ENCODE data around the gene CDK18. TPM values are rescaled to one million over a fixed set of nuclear protein-coding genes. Genes with fewer than 3 reads are reported as not detected.

CDK18 gene
- total and polyA plus RNA-seq, 10 of the 15 experiments (the other 5 are each of a cell fraction or from before 2014, with no cell fraction given): 0.13 to 4.4 (median 0.52) TPM; not detected in 2

DNA sequence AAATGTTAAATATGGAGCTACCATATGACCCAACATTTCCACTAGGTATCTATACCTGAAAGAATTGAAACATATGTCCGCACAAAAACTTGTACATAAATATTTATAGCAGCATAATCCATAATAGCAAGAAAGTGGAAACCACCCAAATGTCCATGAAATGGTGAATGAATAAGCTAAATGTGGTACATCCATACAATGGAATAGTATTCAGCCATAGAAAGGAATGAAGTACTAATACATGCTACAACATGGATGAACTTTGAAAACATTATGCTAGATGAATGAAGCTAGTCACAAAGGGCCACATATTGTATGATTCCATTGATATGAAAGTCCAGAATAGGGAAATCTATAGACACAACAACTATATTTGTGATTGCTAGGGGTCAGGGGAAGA is 28.6 kb upstream of the CDK18 start:
- TF ChIP-seq MXI1 (IDR thresholded peaks at IDR 0.05; ENCODE audit: low read depth, low read length) (no peak), EP300 (IDR thresholded peaks at IDR 0.05; ENCODE audit: borderline replicate concordance in 1 of 2, control insufficient read depth in 1 of 2, low read depth in 2 of 2, low read length in 2 of 2) (no peak), NFYA (IDR thresholded peaks at IDR 0.05; ENCODE audit: borderline replicate concordance, low read depth, low read length) (no peak), SREBF1 (IDR thresholded peaks at IDR 0.05; ENCODE audit: low read length) (no peak), POU2F2 (IDR thresholded peaks at IDR 0.05; ENCODE audit: borderline replicate concordance, low read depth, low read length) (no peak), POLR2A (IDR thresholded peaks at IDR 0.05; ENCODE audit: low read depth, low read length) (no peak), BCL11A (IDR thresholded peaks at IDR 0.05; ENCODE audit: low read depth, low read length) (no peak), USF2 (IDR thresholded peaks at IDR 0.05; ENCODE audit: borderline replicate concordance, low read depth, low read length) (no peak), ELK1 (IDR thresholded peaks at IDR 0.05; ENCODE audit: low read depth, low read length) (no peak), SREBF2 (IDR thresholded peaks at IDR 0.05; ENCODE audit: low read length) (no peak), DPF2 (IDR thresholded peaks at IDR 0.05) (no peak), RFX5 (IDR thresholded peaks at IDR 0.05; ENCODE audit: low read depth, low read length) (no peak), BMI1 (IDR thresholded peaks at IDR 0.05; ENCODE audit: borderline replicate concordance) (no peak)
- TF ChIP-seq, protein P1, sequence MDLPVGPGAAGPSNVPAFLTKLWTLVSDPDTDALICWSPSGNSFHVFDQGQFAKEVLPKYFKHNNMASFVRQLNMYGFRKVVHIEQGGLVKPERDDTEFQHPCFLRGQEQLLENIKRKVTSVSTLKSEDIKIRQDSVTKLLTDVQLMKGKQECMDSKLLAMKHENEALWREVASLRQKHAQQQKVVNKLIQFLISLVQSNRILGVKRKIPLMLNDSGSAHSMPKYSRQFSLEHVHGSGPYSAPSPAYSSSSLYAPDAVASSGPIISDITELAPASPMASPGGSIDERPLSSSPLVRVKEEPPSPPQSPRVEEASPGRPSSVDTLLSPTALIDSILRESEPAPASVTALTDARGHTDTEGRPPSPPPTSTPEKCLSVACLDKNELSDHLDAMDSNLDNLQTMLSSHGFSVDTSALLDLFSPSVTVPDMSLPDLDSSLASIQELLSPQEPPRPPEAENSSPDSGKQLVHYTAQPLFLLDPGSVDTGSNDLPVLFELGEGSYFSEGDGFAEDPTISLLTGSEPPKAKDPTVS (IDR thresholded peaks at IDR 0.05; ENCODE audit: low read depth, low read length): no peak
- WGBS (ENCODE audit: insufficient coverage, insufficient replicate concordance, low lambda C conversion rate, missing lambda C conversion rate): 100% methylated on average over 1 of the region's 1 CpG
- Histone ChIP-seq H3K9me3 (replicated peaks; ENCODE audit: control insufficient read depth, insufficient read depth, low read length) (peaks cover 10% of the 10 kb centered on the region), H3K4me3 (no peak overlapping the region), H2AFZ (ENCODE audit: control insufficient read depth, low read depth, low read length) (no peak overlapping the region), H3K9ac (ENCODE audit: control insufficient read depth, insufficient read depth, low read length) (no peak overlapping the region), H4K20me1 (ENCODE audit: control insufficient read depth, insufficient read depth) (no peaks in the 10 kb centered on the region), H3K27ac (ENCODE audit: control insufficient read depth, insufficient read depth) (no peak overlapping the region), H3K36me3 (ENCODE audit: control insufficient read depth in 2 of 2, insufficient read depth in 2 of 2, low read length in 1 of 2) (no peaks in the 10 kb centered on the region), H3K27me3 (replicated peaks in 1 of 2; ENCODE audit: control insufficient read depth in 2 of 2, insufficient read depth in 2 of 2, low read length in 1 of 2) (peaks cover 0 to 2% of the 10 kb centered on the region in 2 experiments; a peak in 1 of 4 replicates), H3K79me2 (ENCODE audit: control insufficient read depth, insufficient read depth, low read length) (no peaks in the 10 kb centered on the region), H3K4me2 (ENCODE audit: control insufficient read depth, insufficient read depth) (no peak overlapping the region), H3K4me1 (ENCODE audit: control insufficient read depth, insufficient read depth, low read length) (peaks cover 13% of the 10 kb centered on the region)
- ChIA-PET CTCF (interaction anchor here (0.7 to 3.4 kb wide), 13 partner anchors 9 to 214 kb away, joined by 3 to 15 read pairs (median 4); no protein-coding TSS in a partner anchor), POLR2A (no interaction called here), SMC1A (ENCODE audit: uncharacterized antibody, unreplicated experiment) (interaction anchor here (0.9 to 4.5 kb wide), 9 partner anchors 8 to 203 kb away, joined by 3 to 22 read pairs (median 4); no protein-coding TSS in a partner anchor), RAD21 (ENCODE audit: unreplicated experiment) (interaction anchor here (1.0 to 1.8 kb wide), 3 partner anchors 10 to 182 kb away, joined by 4 to 7 read pairs (median 4); no protein-coding TSS in a partner anchor)
- in situ Hi-C loops (cut with MboI) (no loop called here), intact Hi-C loops (cut with micrococcal nuclease; ENCODE audit: unreplicated experiment) (no loop called here)
- FAIRE-seq (no peak), ATAC-seq (no peak), DNase-seq (ENCODE audit: low read depth, low spot score) (no peak)
- no TSS peak for BruUV-seq (replicated peaks)

All from GM12878 (cell line).